ENCODE data around the gene DAPK2. TPM values are rescaled to one million over a fixed set of nuclear protein-coding genes. Genes with fewer than 3 reads are reported as not detected.

Gene DAPK2
- total RNA-seq, 4 donors from 2014 or later, result 64.6 to 189 (median 125) TPM

- Histone ChIP-seq H3K9me3 (no peaks in the 10 kb centered on the region), H3K36me3 (no peaks in the 10 kb centered on the region), H3K27ac (no peak overlapping the region), H3K27me3 (no peaks in the 10 kb centered on the region), H3K4me1 (peaks cover 0 to 21% (median 15%) of the 10 kb centered on the region in 4 donors), H3K4me3 (no peak overlapping the region)
- DNase-seq, result no peak
- no peak for TF ChIP-seq POLR2A (IDR thresholded peaks at IDR 0.05)
- no peak for TF ChIP-seq CTCF (IDR thresholded peaks at IDR 0.05)
Observed at GRCh38 chr15:63943829-63944680, 102.2 kb downstream of the DAPK2 start.

- H3K4me1 ChIP-seq, result peaks cover 0 to 30% (median 16%) of the 10 kb centered on the region in 4 donors
- no peaks in the 10 kb centered on the region for H3K27me3 ChIP-seq
- H3K9me3 ChIP-seq, result no peaks in the 10 kb centered on the region
- no peaks in the 10 kb centered on the region for H3K36me3 ChIP-seq
- H3K27ac ChIP-seq, result peak overlapping the region in 1 of 4 donors; percentile 17
- no peak for DNase-seq
- TF ChIP-seq CTCF (IDR thresholded peaks at IDR 0.05) (no peak), POLR2A (IDR thresholded peaks at IDR 0.05) (no peak)
- no peak overlapping the region for H3K4me3 ChIP-seq
Observed at GRCh38 chr15:63942486-63943365, 103.6 kb downstream of the DAPK2 start.

- H3K27me3 ChIP-seq, result no peaks in the 10 kb centered on the region
- TF ChIP-seq POLR2A (IDR thresholded peaks at IDR 0.05), result no peak
- no peaks in the 10 kb centered on the region for H3K36me3 ChIP-seq
- DNase-seq, result peak in 1 of 3 donors; percentile 16
- H3K9me3 ChIP-seq, result no peaks in the 10 kb centered on the region
- H3K27ac ChIP-seq, result peak overlapping the region in 3 of 4 donors; percentile 14 to 71 (median 37)
- H3K4me1 ChIP-seq, result peaks cover 0 to 30% (median 16%) of the 10 kb centered on the region in 4 donors
- H3K4me3 ChIP-seq, result no peak overlapping the region
Observed at GRCh38 chr15:63941698-63942465, 104.4 kb downstream of the DAPK2 start.

- peaks cover 0 to 30% (median 16%) of the 10 kb centered on the region in 4 donors for H3K4me1 ChIP-seq
Observed at GRCh38 chr15:63940966-63941620, 105.2 kb downstream of the DAPK2 start.

More at GRCh38 chr15:63940966-63941620, 105.2 kb downstream of the DAPK2 start:
- Histone ChIP-seq H3K4me3 (no peak overlapping the region), H3K36me3 (no peaks in the 10 kb centered on the region), H3K27me3 (no peaks in the 10 kb centered on the region), H3K27ac (peak overlapping the region in 3 of 4 donors; percentile 50 to 75 (median 71)), H3K9me3 (no peaks in the 10 kb centered on the region)
- TF ChIP-seq CTCF (IDR thresholded peaks at IDR 0.05) (no peak), POLR2A (IDR thresholded peaks at IDR 0.05) (no peak)
- no peak for DNase-seq

Measured in Peyer's patch (tissue), 4 donors.